ACC112 (cell line): ENCODE data around the gene TRPM3.

Experiments used
- H2AFZ ChIP-seq: fragments of 200-600 bp; sonication (generic); one replicate; pipeline ENCODE4 v1.6.0; 2017; ENCODE audit warnings: antibody characterized with exemption, low read length; ENCODE audit not compliant: unreplicated experiment
- H3K27ac ChIP-seq: fragments of 200-600 bp; sonication (generic); 2 replicates; pipeline ENCODE4 v1.5.1; 2014; ENCODE audit warnings: low read depth, mild to moderate bottlenecking, antibody characterized with exemption, low read length, moderate library complexity
- H3K27me3 ChIP-seq: fragments of 200-600 bp; sonication (generic); 2 replicates; pipeline ENCODE4 v1.6.1; 2014; ENCODE audit warnings: mild to moderate bottlenecking, antibody characterized with exemption, low read length, moderate library complexity, mixed read lengths; ENCODE audit not compliant: insufficient read depth
- H3K36me3 ChIP-seq: fragments of 200-600 bp; sonication (generic); 2 replicates; pipeline ENCODE4 v1.6.1; 2016; ENCODE audit warnings: mild to moderate bottlenecking, antibody characterized with exemption, low read length, moderate library complexity, mixed read lengths; ENCODE audit not compliant: insufficient read depth
- H3K4me1 ChIP-seq: fragments of 200-600 bp; sonication (generic); one replicate; pipeline ENCODE4 v1.6.1; 2016; ENCODE audit warnings: low read length, mixed read lengths; ENCODE audit not compliant: insufficient read depth, unreplicated experiment, control insufficient read depth
- H3K4me3 ChIP-seq: fragments of 200-600 bp; sonication (generic); 2 replicates; pipeline ENCODE4 v1.5.1; 2014; ENCODE audit warnings: mild to moderate bottlenecking, low read depth, low read length
- H3K79me2 ChIP-seq: fragments of 200-600 bp; sonication (generic); one replicate; pipeline ENCODE4 v1.6.0; 2016; ENCODE audit warnings: low read length; ENCODE audit not compliant: control insufficient read depth, unreplicated experiment, insufficient read depth

The TRPM3 gene

DNA sequence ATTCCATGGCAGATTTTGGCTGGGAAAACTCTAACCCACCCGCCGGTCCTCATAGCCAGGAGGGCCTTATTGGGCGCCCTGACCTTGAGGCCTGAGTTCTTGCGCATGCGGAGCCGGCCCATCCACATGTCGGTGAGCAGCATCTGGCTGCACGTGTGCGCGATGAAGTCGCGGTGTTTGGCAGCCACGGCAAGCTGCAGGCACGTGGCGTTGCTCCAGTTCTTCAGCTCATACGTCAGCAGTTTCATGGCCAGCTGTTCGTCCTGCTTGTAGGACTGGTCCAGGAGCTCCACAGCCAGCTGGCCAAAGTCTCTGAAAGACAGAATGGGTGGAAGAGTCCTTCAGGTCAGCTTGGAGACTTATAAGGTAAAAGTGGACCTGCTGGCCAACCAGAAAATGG is 502.6 kb downstream of the TRPM3 start:
- no peak overlapping the region for H2AFZ ChIP-seq
- H3K4me3 ChIP-seq, result no peak overlapping the region
- H3K79me2 ChIP-seq, result no peaks in the 10 kb centered on the region
- H3K4me1 ChIP-seq, result no peaks in the 10 kb centered on the region
- no peaks in the 10 kb centered on the region for H3K36me3 ChIP-seq
- no peak overlapping the region for H3K27ac ChIP-seq
- H3K27me3 ChIP-seq, result no peaks in the 10 kb centered on the region

DNA sequence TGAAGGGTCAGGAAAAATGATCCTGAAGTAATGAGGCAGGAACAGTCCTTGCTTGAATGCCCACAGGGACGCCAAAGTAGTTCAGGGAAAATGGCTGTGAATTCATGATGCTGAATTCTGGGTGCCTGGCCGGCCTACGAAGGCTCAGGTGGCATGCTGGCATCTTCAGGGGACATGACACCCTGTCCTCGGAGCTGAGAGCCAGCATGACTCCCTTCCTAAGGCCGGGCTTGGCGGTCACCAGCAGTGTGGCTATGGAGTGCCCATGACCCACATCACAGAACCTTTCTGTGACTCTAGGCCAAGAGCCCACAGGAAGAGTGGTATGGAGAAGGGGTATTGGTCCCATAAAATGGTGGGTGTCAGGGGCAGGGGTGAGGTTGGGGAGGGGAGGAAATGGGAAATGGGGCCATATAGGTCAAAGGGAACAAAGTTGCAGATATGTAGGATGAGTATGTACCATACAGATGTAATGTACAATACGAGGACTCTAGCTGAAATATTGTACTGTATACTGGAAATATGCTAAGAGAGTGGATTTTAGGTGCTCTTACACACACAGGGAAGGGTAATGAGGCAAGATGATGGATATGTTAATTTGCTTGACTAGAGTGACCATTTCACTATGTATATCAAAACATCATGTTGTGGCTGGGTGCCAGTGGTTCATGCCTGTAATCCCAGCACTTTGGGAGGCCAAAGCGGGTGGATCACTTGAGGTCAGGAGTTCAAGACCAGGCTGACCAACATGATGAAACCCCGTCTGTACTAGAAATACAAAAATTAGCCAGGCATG is 504.2 kb downstream of the TRPM3 start:
- peaks cover 2% of the 10 kb centered on the region; the same call in 1 of the 2 replicates for H3K27me3 ChIP-seq
- H3K36me3 ChIP-seq, result no peaks in the 10 kb centered on the region
- no peak overlapping the region for H2AFZ ChIP-seq
- no peaks in the 10 kb centered on the region for H3K4me1 ChIP-seq
- H3K79me2 ChIP-seq, result no peaks in the 10 kb centered on the region
- H3K27ac ChIP-seq, result no peak overlapping the region
- H3K4me3 ChIP-seq, result no peak overlapping the region

DNA sequence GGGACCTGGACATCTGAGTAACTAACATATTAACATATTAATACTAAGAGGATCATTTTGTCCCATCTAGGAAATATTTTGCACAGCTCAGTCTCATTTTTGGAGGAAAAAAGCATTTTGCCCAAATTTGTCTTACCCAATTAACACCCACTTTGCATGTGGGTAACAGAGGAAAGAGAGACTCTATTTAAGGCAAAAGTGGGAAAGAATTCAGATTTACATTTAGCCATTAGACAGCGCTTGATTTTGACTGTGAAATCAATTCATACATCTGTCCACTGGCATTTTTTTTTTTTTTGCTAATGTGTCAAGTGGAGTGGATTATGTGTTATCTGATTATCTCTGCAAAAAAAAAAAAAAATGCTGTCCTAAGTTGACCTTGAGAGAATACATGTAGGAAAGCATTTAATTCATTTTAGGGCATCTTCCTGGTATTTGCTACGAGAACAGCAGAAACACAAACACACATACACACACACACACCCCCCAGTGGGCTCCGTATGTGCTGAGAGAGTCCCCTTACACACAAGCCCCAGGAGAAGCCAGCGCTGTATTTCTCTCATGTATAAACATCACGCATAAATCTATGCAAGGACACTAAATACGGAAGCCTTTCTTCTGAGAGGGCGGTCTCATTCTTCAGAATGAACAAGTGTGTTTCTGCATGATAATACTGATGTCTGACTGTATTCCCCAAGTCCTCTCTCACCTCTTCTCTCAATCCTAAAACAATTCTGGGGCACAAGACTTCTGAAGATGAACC is 505.0 kb downstream of the TRPM3 start:
- Histone ChIP-seq H3K79me2 (no peaks in the 10 kb centered on the region), H3K27ac (no peak overlapping the region), H3K4me3 (no peak overlapping the region)

DNA sequence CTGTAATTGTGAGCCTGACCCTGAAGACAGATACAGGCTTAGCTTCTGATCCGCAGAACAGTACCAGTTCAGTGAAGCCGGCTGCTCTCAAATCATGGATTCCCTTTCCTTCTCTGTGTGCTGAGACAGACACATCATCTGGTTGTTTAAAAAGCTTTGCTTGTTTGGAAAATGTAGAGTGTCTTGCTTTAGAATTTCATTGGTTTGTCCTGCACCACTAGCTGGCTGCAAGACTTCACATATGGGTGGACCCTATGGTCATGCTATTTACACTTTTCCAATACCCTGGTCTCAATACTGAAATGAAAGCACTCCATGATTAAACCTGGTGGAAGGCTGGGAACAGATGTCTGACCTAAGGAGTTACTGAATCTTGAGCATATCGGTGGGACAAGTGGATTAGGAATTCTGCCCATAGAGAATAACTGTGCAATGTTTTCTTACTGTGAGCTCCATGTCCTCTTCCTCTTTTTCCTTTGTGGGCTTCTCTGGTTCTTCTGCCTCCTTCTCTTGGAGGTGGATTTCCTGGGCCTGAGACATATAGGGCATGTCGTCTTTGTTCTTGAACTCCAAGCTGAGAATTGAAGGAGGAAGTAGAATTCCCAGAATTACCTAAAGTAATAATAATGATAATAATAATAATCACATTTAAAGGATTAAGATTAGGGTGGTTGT is 505.8 kb downstream of the TRPM3 start:
- no peaks in the 10 kb centered on the region for H3K4me1 ChIP-seq
- no peaks in the 10 kb centered on the region for H3K79me2 ChIP-seq
- no peak overlapping the region for H3K27ac ChIP-seq
- no peak overlapping the region for H3K4me3 ChIP-seq
- no peaks in the 10 kb centered on the region for H3K36me3 ChIP-seq
- H2AFZ ChIP-seq, result no peak overlapping the region
- H3K27me3 ChIP-seq, result peaks cover 2% of the 10 kb centered on the region; the same call in 1 of the 2 replicates

More for the DNA sequence above, 505.0 kb downstream of the TRPM3 start:
- H3K36me3 ChIP-seq, result no peaks in the 10 kb centered on the region
- no peaks in the 10 kb centered on the region for H3K4me1 ChIP-seq
- H3K27me3 ChIP-seq, result peaks cover 2% of the 10 kb centered on the region; the same call in 1 of the 2 replicates
- no peak overlapping the region for H2AFZ ChIP-seq

DNA sequence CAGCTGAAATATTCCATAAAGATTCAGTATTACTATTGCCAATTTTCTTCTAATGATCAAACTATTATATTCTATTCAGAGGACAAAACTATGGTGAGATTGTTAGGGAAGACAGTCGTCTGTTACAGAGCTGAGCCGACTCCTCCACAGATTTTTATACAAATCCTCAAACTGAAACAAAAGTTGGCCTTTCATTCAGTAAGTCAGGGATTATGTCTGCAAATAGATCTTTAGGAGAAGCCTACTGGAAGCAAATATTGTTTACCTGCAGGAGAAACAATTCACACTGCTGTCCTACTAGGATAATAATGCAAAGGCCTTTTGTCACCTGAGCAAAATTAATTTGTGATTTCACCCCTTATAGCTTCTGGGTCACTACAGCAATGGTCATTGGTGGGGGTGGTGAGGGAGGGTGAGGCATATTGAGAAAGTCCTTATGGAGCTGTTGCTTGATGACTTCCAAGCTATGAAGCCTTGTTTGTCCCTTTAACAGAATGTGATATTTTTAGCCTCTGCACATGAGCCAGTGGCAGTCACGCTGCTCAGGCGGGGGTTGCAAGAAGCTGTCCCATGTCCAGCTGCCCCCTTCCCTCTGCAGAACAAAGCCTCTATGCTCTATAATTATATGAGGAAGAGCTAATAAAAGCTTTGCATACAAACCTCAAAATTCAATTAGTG is 506.5 kb downstream of the TRPM3 start:
- no peak overlapping the region for H2AFZ ChIP-seq

DNA sequence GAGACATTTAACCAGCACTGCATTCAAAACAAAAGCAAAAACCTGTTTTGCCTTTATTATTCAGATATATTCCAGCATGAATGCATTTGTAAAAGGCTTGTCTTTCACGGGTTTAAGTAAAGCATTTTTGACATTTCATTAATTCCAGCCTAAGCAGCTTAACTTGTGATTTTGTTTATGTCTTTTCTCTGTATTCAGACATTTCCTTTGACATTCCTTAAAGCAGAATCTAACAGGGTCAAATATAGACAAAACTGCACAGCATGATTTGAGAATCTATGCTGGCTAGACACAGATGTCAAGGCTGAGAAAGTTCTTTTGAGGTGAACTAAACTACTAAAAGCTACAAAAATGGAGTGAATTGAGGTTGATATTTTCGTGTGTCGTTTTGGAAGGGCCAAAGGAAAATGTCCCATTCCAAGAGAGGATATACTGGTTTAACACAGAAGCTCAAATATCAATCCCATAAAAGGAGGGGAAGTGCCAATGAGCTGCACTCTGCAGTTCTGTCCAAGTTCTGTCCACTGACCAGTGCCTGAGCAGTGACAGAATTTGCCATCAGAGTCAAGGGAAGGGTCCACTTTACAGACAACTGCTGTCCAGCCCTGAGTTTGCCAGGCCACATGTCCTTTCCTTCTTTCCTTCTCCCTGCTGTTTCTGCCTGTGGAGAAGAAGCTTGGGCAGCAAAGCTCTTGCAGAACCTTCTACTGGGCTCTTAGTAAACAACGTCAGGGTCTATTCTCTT is 508.2 kb downstream of the TRPM3 start:
- Histone ChIP-seq H2AFZ (no peak overlapping the region), H3K4me3 (no peak overlapping the region), H3K27ac (no peak overlapping the region), H3K27me3 (peaks cover 2% of the 10 kb centered on the region; the same call in 1 of the 2 replicates), H3K36me3 (no peaks in the 10 kb centered on the region), H3K79me2 (no peaks in the 10 kb centered on the region), H3K4me1 (peaks cover 14% of the 10 kb centered on the region)

More for the DNA sequence above, 506.5 kb downstream of the TRPM3 start:
- H3K79me2 ChIP-seq, result no peaks in the 10 kb centered on the region
- no peak overlapping the region for H3K4me3 ChIP-seq
- no peak overlapping the region for H3K27ac ChIP-seq
- no peaks in the 10 kb centered on the region for H3K36me3 ChIP-seq
- peaks cover 3% of the 10 kb centered on the region for H3K4me1 ChIP-seq
- H3K27me3 ChIP-seq, result peaks cover 2% of the 10 kb centered on the region; the same call in 1 of the 2 replicates

DNA sequence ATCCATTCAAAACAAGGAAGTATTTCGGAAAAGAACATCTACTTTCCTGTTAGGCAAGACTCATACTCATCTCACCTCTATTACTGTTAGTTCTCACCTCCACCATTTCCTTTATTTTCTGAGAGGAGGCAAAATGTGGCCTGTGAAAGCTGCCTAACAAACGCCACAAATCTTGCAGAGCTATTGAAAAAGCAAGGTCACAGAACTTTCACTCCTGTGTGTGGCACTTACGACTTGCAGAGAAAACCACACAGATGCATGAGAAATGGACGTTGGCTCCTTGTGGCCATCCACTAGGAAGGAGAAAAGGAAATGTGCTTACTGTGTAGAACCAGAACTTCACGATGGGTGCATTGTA is 511.2 kb downstream of the TRPM3 start:
- H3K4me1 ChIP-seq, result peaks cover 14% of the 10 kb centered on the region
- H3K27me3 ChIP-seq, result peaks cover 2% of the 10 kb centered on the region; the same call in 1 of the 2 replicates
- no peak overlapping the region for H3K27ac ChIP-seq
- no peak overlapping the region for H3K4me3 ChIP-seq
- H3K36me3 ChIP-seq, result no peaks in the 10 kb centered on the region
- H2AFZ ChIP-seq, result no peak overlapping the region
- H3K79me2 ChIP-seq, result no peaks in the 10 kb centered on the region

DNA sequence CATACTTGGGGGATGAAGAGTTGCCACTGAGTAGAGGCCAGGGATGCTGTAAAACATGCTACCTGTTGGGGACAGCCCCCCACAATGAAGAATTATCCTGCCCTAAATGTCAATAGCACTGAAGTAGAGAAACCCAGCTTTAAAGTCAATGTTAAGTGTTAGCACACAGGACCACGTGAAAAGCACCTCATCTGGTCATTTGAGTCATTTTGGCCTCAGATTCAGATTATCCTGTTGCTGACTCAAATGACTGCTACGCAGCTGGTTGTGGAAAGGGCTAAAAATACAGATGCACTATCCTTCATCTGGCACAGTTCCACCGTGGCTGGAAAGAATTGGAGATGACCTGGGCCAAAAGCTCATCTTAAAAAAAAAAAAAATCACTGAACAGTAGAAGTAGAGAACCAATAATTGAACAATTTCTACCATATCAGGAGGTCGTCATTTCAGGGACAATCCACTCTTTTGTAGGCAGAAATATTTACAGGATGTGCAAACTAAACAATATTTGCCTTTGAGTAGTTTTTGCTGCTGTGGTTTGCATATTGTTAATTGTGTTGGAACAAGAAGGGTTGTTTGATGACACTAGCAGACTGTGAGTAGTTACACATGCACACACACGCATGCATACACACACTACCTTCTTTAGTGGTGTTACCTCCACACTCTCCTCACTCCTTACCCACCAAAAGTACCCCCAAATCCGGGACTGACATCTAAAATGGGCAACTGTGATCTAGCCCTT is 511.7 kb downstream of the TRPM3 start:
- no peak overlapping the region for H2AFZ ChIP-seq
- no peak overlapping the region; the same call in 1 of the 2 replicates for H3K4me3 ChIP-seq
- peaks cover 14% of the 10 kb centered on the region for H3K4me1 ChIP-seq
- H3K27ac ChIP-seq, result peak overlapping the region; percentile 65
- no peaks in the 10 kb centered on the region for H3K79me2 ChIP-seq
- H3K27me3 ChIP-seq, result peaks cover 2% of the 10 kb centered on the region; the same call in 1 of the 2 replicates
- H3K36me3 ChIP-seq, result no peaks in the 10 kb centered on the region

DNA sequence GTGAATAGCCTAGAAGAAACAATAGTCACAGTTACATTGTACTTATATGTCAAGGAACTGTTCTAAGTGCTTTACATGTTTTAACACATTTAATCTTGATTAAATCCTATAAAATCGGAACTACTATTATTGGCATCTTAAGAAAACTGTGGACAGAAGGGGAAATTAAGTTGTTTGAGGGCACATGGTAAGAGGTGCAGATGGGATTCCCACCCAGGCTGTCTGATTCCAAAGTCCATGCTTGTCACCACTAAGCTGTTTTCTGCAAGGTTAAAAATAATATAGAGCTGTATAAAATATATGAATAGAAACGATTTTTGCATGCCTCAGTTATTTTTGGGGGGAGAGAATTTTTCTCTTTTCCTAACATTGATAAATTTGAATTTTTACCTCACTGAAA is 512.4 kb downstream of the TRPM3 start:
- Histone ChIP-seq H3K27me3 (peaks cover 2% of the 10 kb centered on the region; the same call in 1 of the 2 replicates), H3K36me3 (no peaks in the 10 kb centered on the region), H2AFZ (no peak overlapping the region), H3K27ac (peak overlapping the region; percentile 65), H3K4me3 (no peak overlapping the region), H3K4me1 (peaks cover 14% of the 10 kb centered on the region), H3K79me2 (no peaks in the 10 kb centered on the region)
